Nephron (organoid): ENCODE results near the gene TLE1.

Experiments used
- H3K27ac Mint-ChIP-seq, 3 experiments: 2 replicates each; pipeline ENCODE4 v1.8.0; 2020; ENCODE audit warnings: mixed read lengths in 3 of 3, mild to moderate bottlenecking in 2 of 3, moderate library complexity in 1 of 3
- H3K27me3 Mint-ChIP-seq: 2 replicates; pipeline ENCODE4 v1.8.0; 2021; ENCODE audit warnings: low read depth, mild to moderate bottlenecking, moderate library complexity, mixed read lengths
- H3K36me3 Mint-ChIP-seq: 2 replicates; pipeline ENCODE4 v1.8.0; 2020; ENCODE audit warnings: low read depth, mixed read lengths
- H3K4me1 Mint-ChIP-seq: 2 replicates; pipeline ENCODE4 v1.8.0; 2020; ENCODE audit warnings: mixed read lengths
- H3K4me3 Mint-ChIP-seq, 3 experiments: 2 replicates each; pipeline ENCODE4 v1.8.0; 2020; ENCODE audit warnings: mild to moderate bottlenecking in 3 of 3, mixed read lengths in 3 of 3, moderate library complexity in 2 of 3
- H3K9me3 Mint-ChIP-seq: 2 replicates; pipeline ENCODE4 v1.8.0; 2020; ENCODE audit warnings: mixed read lengths
- TF ChIP-seq, protein P1 (sequence below), 3 experiments: fragments of 200-600 bp; sonication (generic); IDR thresholded peaks; one replicate each; pipeline ENCODE4 v1.5.0; 2021; ENCODE audit warnings: antibody characterized with exemption in 3 of 3; ENCODE audit not compliant: unreplicated experiment in 3 of 3

TLE1 gene

DNA sequence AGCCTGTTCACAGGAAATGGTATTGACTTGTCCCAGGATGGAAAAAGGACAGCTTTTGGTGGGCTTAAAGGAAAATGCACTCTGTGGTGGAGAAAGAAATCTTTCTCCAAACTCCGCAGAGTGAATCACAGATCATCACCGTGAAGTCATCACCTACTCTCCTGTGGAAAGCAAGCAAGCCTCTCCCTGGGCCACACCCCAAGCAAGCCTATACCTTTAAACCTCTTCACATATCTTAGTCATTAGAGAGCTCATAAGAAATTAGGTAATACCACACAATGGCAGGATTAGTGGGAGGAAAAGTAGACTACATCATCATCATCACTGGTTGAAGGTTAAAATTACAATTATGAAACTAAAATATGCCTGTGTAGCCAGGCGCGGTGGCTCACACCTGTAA lies 23.2 kb downstream of the TLE1 start:
- Mint-ChIP-seq H3K27me3 (no peaks in the 10 kb centered on the region), H3K4me3 (no peak overlapping the region), H3K4me1 (peaks cover 66% of the 10 kb centered on the region), H3K9me3 (no peaks in the 10 kb centered on the region), H3K27ac (peak overlapping the region; percentile 19 to 42 (median 41)), H3K36me3 (peaks cover 73% of the 10 kb centered on the region)
- TF ChIP-seq, protein P1, sequence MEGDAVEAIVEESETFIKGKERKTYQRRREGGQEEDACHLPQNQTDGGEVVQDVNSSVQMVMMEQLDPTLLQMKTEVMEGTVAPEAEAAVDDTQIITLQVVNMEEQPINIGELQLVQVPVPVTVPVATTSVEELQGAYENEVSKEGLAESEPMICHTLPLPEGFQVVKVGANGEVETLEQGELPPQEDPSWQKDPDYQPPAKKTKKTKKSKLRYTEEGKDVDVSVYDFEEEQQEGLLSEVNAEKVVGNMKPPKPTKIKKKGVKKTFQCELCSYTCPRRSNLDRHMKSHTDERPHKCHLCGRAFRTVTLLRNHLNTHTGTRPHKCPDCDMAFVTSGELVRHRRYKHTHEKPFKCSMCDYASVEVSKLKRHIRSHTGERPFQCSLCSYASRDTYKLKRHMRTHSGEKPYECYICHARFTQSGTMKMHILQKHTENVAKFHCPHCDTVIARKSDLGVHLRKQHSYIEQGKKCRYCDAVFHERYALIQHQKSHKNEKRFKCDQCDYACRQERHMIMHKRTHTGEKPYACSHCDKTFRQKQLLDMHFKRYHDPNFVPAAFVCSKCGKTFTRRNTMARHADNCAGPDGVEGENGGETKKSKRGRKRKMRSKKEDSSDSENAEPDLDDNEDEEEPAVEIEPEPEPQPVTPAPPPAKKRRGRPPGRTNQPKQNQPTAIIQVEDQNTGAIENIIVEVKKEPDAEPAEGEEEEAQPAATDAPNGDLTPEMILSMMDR (IDR thresholded peaks at IDR 0.05; ENCODE audit: unreplicated experiment in 3 of 3): no peak

DNA sequence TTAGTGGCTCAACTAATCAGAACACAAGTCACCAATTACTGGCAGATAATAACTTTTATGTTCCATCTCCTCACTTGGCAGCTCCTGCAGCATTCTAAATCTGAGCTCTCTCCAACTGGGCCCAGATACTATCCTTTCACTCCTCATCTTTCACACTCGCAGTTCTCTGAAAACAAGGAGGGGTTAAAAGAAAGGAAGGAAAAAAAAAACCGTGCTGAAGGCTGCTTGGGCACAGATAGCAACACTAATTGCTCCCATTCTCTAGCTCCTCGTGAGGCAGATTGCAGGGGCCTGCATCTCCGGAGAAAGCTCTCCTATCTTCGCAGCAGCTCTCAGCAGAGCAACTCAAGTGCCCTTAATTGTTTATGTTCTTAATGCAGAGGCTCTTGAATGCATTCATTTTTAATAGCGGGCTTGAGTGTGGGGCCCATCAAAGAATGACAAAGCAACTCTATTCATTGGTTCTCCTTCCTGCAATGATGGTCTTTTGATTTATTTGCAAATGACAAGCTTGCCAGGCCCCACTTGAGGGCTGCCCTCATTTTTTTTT lies 23.9 kb downstream of the TLE1 start:
- Mint-ChIP-seq H3K4me1 (peaks cover 67% of the 10 kb centered on the region), H3K9me3 (no peaks in the 10 kb centered on the region), H3K36me3 (peaks cover 73% of the 10 kb centered on the region), H3K4me3 (peak overlapping the region in 1 of 3 experiments; percentile 5), H3K27ac (peak overlapping the region; percentile 6 to 58 (median 42)), H3K27me3 (no peaks in the 10 kb centered on the region)
- TF ChIP-seq, protein P1 (IDR thresholded peaks at IDR 0.05; ENCODE audit: unreplicated experiment in 3 of 3): no peak

DNA sequence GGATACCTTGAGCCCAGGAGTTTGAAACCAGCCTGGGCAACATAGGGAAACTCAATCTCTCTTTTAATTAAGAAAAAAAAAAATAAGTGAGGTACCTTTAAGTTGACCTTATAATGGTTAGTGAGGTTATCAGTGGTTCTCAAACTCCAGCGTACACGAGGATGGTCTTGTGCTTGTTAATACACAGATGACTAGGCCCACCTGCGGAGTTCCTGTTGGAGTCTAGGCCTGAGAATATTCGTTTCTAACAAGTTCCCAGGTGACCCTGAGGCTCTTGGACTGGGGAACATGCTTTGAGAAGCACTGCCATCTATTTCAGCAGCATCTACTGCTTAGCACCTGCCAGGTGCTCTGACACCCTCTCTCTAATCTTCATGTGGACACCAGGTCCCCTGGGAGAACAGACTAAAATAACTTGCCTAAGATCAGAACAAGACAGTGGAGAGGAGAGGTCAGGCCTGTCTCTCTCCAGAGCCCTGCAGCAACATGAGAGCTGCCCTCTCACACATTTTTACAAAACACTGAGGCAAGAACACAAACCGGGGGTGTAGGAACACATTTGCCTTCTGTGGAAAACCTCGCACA lies 24.6 kb downstream of the TLE1 start:
- Mint-ChIP-seq H3K9me3 (no peaks in the 10 kb centered on the region), H3K27ac (peak overlapping the region; percentile 6 to 58 (median 42))
- TF ChIP-seq, protein P1 (IDR thresholded peaks at IDR 0.05; ENCODE audit: unreplicated experiment in 3 of 3): no peak

DNA sequence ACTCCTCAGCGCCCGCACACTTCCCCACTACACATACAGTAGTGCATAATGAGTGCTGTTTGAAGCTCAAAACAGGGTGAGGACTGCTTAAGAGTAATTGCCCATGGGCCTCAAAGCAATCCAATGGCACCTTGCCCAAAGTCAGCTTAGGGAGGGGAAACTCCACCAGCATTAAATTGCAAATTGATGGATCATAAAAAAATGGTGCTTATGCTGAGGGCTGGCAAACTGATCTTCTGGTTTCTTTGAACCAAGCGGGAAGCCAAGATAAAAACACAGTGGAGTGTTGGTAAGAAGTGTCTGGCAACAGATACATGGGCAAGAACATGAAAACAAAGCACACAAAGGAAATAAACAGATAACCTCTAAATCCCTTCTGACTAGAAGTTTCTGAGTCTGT lies 28.0 kb downstream of the TLE1 start:
- Mint-ChIP-seq H3K27me3 (no peaks in the 10 kb centered on the region), H3K4me3 (no peak overlapping the region), H3K4me1 (peaks cover 51% of the 10 kb centered on the region), H3K27ac (peak overlapping the region in 2 of 3 experiments; percentile 9 to 48), H3K9me3 (no peaks in the 10 kb centered on the region), H3K36me3 (peaks cover 72% of the 10 kb centered on the region)
- TF ChIP-seq, protein P1 (IDR thresholded peaks at IDR 0.05; ENCODE audit: unreplicated experiment in 3 of 3): no peak

More for the DNA sequence above, 24.6 kb downstream of the TLE1 start:
- Mint-ChIP-seq H3K4me1 (peaks cover 65% of the 10 kb centered on the region), H3K27me3 (no peaks in the 10 kb centered on the region), H3K36me3 (peaks cover 72% of the 10 kb centered on the region), H3K4me3 (peak overlapping the region in 1 of 3 experiments; percentile 24)

DNA sequence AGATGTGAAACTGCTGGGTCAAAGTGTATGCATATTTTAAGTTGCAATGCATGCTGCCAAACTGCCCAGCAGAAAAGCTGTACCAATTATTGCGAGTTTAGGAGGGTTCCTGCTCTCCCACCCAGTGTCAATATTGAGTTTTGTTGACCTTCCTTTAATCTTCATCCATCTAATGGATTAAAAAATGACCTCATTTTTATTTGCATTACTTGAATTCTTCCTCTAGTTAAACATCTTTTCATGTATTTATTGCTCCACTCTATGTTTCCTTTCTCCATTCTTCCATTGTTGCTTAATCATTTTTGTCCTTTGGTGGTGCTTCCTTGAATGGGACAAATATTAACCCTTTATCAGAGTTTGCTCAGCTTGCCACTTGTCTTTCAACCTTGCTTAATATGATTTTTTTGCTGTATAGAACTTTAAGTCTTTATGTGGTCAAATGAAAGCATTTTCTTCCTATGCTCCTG lies 32.4 kb downstream of the TLE1 start:
- no peaks in the 10 kb centered on the region for H3K27me3 Mint-ChIP-seq
- H3K36me3 Mint-ChIP-seq: peaks cover 70% of the 10 kb centered on the region
- H3K27ac Mint-ChIP-seq: peak overlapping the region in 1 of 3 experiments; percentile 7
- H3K9me3 Mint-ChIP-seq: no peaks in the 10 kb centered on the region
- H3K4me3 Mint-ChIP-seq: no peak overlapping the region
- TF ChIP-seq, protein P1 (IDR thresholded peaks at IDR 0.05; ENCODE audit: unreplicated experiment in 3 of 3): no peak
- H3K4me1 Mint-ChIP-seq: peaks cover 46% of the 10 kb centered on the region

DNA sequence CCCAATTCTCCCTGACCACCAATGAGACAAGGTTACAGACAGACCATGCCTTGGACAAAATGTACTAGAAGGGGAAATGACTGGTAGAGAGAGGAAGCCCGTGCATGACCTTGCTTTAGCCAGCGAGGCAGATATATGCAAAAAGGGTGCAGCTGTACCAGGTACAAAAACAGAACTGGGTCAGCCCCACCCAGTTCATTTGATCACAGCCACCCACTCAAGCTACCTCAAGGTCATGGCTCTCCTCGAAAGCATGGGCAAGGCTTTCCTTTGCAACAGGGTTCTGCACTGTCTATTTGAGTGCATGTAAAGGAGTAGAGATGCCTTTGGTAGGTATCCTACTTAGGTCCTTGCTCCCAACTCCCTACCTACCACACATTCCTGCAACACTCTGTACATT lies 33.3 kb downstream of the TLE1 start:
- H3K27ac Mint-ChIP-seq: no peak overlapping the region
- TF ChIP-seq, protein P1 (IDR thresholded peaks at IDR 0.05; ENCODE audit: unreplicated experiment in 3 of 3): no peak
- no peak overlapping the region for H3K4me3 Mint-ChIP-seq
- no peaks in the 10 kb centered on the region for H3K27me3 Mint-ChIP-seq
- peaks cover 44% of the 10 kb centered on the region for H3K4me1 Mint-ChIP-seq
- no peaks in the 10 kb centered on the region for H3K9me3 Mint-ChIP-seq
- H3K36me3 Mint-ChIP-seq: peaks cover 71% of the 10 kb centered on the region
